ENCODE results near the gene STC2.

DNA sequence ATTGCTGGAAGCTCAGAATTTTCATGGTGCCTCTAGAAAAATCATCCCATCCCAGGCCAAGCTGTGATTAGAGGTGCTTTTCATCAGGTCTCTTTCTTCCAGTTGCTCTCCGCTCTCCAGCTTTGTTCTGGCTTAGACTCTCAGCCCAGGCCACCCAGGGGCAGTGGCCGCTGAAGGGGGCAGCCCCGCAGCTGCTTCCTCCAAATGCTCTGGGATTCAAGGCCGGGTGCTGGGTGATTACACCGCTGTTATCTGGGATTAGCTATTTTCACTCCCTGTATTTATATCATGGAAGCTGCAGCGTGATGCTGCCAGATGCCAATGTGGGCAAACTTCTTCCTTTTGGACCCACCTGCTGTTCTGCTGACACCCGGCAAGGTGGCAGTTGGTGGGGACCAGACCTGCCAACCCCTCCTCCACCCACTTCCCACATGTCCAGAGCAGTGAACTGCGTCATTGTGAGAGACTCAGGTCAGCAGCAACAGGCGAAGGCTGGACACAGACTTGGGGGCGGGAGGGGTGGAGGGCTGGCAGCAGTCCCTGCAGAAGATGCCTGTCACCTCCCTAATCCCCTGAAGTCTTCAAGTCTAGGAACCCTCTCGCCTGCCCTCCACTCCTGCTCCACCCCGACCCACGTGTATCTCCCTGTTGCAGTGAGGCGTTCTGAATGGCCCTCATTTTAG, 59.3 kb downstream of the STC2 start:
- TF ChIP-seq, protein P1, sequence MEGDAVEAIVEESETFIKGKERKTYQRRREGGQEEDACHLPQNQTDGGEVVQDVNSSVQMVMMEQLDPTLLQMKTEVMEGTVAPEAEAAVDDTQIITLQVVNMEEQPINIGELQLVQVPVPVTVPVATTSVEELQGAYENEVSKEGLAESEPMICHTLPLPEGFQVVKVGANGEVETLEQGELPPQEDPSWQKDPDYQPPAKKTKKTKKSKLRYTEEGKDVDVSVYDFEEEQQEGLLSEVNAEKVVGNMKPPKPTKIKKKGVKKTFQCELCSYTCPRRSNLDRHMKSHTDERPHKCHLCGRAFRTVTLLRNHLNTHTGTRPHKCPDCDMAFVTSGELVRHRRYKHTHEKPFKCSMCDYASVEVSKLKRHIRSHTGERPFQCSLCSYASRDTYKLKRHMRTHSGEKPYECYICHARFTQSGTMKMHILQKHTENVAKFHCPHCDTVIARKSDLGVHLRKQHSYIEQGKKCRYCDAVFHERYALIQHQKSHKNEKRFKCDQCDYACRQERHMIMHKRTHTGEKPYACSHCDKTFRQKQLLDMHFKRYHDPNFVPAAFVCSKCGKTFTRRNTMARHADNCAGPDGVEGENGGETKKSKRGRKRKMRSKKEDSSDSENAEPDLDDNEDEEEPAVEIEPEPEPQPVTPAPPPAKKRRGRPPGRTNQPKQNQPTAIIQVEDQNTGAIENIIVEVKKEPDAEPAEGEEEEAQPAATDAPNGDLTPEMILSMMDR (conservative IDR thresholded peaks at IDR 0.05; ENCODE audit: low read length): no peak
- TF ChIP-seq EZH2phosphoT487 (IDR thresholded peaks at IDR 0.05; ENCODE audit: borderline replicate concordance, low read depth, low read length): no peak
